Suprapubic skin (tissue), 4 donors: Measurements from ENCODE around the gene FRMPD2. TPM values are rescaled to one million over a fixed set of nuclear protein-coding genes. Genes with fewer than 3 reads are reported as not detected.
"Not testable (repeated sequence)": the region's sequence is repeated elsewhere in the genome, so short reads cannot be mapped to it uniquely, and the experiment has no call there.

Source experiments
- DNase-seq, 2 donors: peaks; one replicate each; pipeline ENCODE4 v3.0.0-alpha.2; 2019; ENCODE audit warnings: low spot score in 2 of 2
- H3K27ac ChIP-seq: fragments of 200-600 bp; sonication (generic); one replicate; pipeline ENCODE4 v1.5.1; 2019
- H3K27me3 ChIP-seq: fragments of 200-600 bp; sonication (generic); one replicate; pipeline ENCODE4 v1.5.1; 2019
- H3K36me3 ChIP-seq: fragments of 200-600 bp; sonication (generic); one replicate; pipeline ENCODE4 v1.5.1; 2019
- H3K4me1 ChIP-seq: fragments of 200-600 bp; sonication (generic); one replicate; pipeline ENCODE4 v1.5.1; 2019
- H3K4me3 ChIP-seq: fragments of 200-600 bp; sonication (generic); one replicate; pipeline ENCODE4 v1.5.1; 2019; ENCODE audit warnings: mild to moderate bottlenecking
- H3K9me3 ChIP-seq: fragments of 200-600 bp; sonication (generic); one replicate; pipeline ENCODE4 v1.5.1; 2019
- EP300 ChIP-seq: sonication (generic); formaldehyde crosslinking; IDR thresholded peaks from one replicate; pipeline ENCODE4 v1.6.1; 2017; ENCODE audit warnings: antibody characterized with exemption
- POLR2A ChIP-seq, 2 donors: fragments of 450-650 bp; IDR thresholded peaks; one replicate each; pipeline ENCODE4 v1.6.1; 2017; ENCODE audit warnings: antibody characterized with exemption in 2 of 2, mild to moderate bottlenecking in 2 of 2, moderate library complexity in 2 of 2
- POLR2AphosphoS5 ChIP-seq, 3 donors: sonication (generic); formaldehyde crosslinking; IDR thresholded peaks; one replicate each; pipeline ENCODE4 v1.6.1; 2017; ENCODE audit warnings: antibody characterized with exemption in 3 of 3
- WGBS: methylation state at CpG from one replicate; pipeline ENCODE4 v1.1.5; 2018; 5-methylcytosine and 5-hydroxymethylcytosine counted together
- total RNA-seq, 4 donors: library from RNA; depleted of rRNA; stranded (reverse); fragments of >200 nt; gene quantifications; one replicate each; pipeline ENCODE4 v1.1.0, GENCODE V29; 2016
- TF ChIP-seq, protein P1 (sequence below), 2 donors: fragments of 200-600 bp in 1 of 2; fragments of 450-650 bp in 1 of 2; sonication (generic) in 1 of 2; IDR thresholded peaks; one replicate each; pipeline ENCODE4 v1.5.1; 2016 to 2019; ENCODE audit warnings: antibody characterized with exemption in 2 of 2, mild to moderate bottlenecking in 1 of 2, moderate library complexity in 1 of 2

The FRMPD2 gene
- total RNA-seq, 4 donors from 2014 or later, result 0.72 TPM; not detected in 3

GRCh38 chr10:48284002-48284546 is 9.6 kb upstream of the FRMPD2 start:
- H3K27ac ChIP-seq, result no peak overlapping the region
- H3K27me3 ChIP-seq, result no peaks in the 10 kb centered on the region
- 92% methylated on average over 2 of the region's 2 CpGs for WGBS
- no peaks in the 10 kb centered on the region for H3K36me3 ChIP-seq
- H3K4me3 ChIP-seq, result no peak overlapping the region
- TF ChIP-seq POLR2AphosphoS5 (IDR thresholded peaks at IDR 0.05) (no peak), EP300 (no peak), POLR2A (IDR thresholded peaks at IDR 0.05) (no peak)
- TF ChIP-seq, protein P1, sequence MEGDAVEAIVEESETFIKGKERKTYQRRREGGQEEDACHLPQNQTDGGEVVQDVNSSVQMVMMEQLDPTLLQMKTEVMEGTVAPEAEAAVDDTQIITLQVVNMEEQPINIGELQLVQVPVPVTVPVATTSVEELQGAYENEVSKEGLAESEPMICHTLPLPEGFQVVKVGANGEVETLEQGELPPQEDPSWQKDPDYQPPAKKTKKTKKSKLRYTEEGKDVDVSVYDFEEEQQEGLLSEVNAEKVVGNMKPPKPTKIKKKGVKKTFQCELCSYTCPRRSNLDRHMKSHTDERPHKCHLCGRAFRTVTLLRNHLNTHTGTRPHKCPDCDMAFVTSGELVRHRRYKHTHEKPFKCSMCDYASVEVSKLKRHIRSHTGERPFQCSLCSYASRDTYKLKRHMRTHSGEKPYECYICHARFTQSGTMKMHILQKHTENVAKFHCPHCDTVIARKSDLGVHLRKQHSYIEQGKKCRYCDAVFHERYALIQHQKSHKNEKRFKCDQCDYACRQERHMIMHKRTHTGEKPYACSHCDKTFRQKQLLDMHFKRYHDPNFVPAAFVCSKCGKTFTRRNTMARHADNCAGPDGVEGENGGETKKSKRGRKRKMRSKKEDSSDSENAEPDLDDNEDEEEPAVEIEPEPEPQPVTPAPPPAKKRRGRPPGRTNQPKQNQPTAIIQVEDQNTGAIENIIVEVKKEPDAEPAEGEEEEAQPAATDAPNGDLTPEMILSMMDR (IDR thresholded peaks at IDR 0.05), result no peak
- peaks cover 13% of the 10 kb centered on the region for H3K4me1 ChIP-seq
- H3K9me3 ChIP-seq, result no peaks in the 10 kb centered on the region
- no peak for DNase-seq

DNA sequence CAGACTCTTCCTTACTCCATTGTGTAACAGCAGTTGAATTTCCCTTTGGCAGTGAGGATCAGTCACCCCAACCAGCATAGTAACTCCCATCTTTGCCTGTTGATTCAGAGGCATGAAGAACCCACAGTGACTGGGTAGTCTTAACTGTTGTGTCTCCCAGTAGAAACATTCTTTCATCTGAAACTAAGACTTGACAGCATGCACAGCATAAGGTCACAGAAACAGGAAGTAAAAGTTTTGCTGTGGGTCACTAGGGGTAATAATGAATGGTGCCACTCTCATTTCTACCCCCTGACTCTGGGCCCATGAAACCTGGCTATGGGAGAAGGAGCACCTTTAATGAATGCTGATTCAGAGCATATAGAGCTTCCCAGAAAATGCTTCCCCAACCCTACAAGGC is 8.3 kb upstream of the FRMPD2 start:
- Histone ChIP-seq H3K27me3 (no peaks in the 10 kb centered on the region), H3K36me3 (no peaks in the 10 kb centered on the region), H3K4me1 (peaks cover 4% of the 10 kb centered on the region), H3K4me3 (no peak overlapping the region), H3K9me3 (no peaks in the 10 kb centered on the region), H3K27ac (no peak overlapping the region)
- TF ChIP-seq EP300 (no peak), POLR2A (IDR thresholded peaks at IDR 0.05) (no peak), POLR2AphosphoS5 (IDR thresholded peaks at IDR 0.05) (no peak)
- TF ChIP-seq, protein P1 (IDR thresholded peaks at IDR 0.05), result no peak
- DNase-seq, result no peak

DNA sequence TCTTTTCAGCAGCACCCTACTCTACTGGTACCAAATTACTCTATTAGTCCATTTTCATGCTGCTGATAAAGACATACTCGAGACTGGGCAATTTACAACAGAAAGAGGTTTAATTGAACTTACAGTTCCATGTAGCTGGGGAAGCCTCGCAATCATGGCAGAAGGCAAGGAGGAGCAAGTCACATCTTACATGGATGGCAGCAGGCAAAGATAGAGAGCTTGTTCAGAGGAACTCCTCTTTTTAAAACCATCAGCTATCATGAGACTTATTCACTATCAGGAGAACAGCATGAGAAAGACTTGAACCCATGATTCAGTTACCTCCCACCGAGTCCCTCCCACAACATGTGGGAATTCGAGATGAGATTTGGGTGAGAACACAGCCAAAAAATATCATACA is 7.2 kb upstream of the FRMPD2 start:
- not testable (repeated sequence) for DNase-seq, H3K27me3 ChIP-seq, H3K4me1 ChIP-seq, H3K4me3 ChIP-seq, H3K27ac ChIP-seq, H3K9me3 ChIP-seq, H3K36me3 ChIP-seq
- WGBS, result 77% methylated on average over 4 of the region's 4 CpGs

GRCh38 chr10:48279081-48279751 is 4.7 kb upstream of the FRMPD2 start:
- Histone ChIP-seq H3K27me3 (no peaks in the 10 kb centered on the region), H3K36me3 (no peaks in the 10 kb centered on the region), H3K4me1 (no peaks in the 10 kb centered on the region), H3K9me3 (no peaks in the 10 kb centered on the region), H3K4me3 (no peak overlapping the region), H3K27ac (no peak overlapping the region)
- TF ChIP-seq EP300 (no peak), POLR2A (IDR thresholded peaks at IDR 0.05) (no peak), POLR2AphosphoS5 (IDR thresholded peaks at IDR 0.05) (no peak)
- TF ChIP-seq, protein P1 (IDR thresholded peaks at IDR 0.05), result no peak
- 95% methylated on average over 2 of the region's 2 CpGs for WGBS
- DNase-seq, result no peak

GRCh38 chr10:48277093-48277492 is 2.6 kb upstream of the FRMPD2 start:
- Histone ChIP-seq H3K9me3 (no peaks in the 10 kb centered on the region), H3K27ac (no peak overlapping the region), H3K4me1 (no peaks in the 10 kb centered on the region), H3K4me3 (no peak overlapping the region), H3K27me3 (no peaks in the 10 kb centered on the region), H3K36me3 (no peaks in the 10 kb centered on the region)
- WGBS, result 93% methylated on average over 1 of the region's 1 CpG
- DNase-seq, result no peak
- no peak for TF ChIP-seq POLR2A (IDR thresholded peaks at IDR 0.05)
- TF ChIP-seq, protein P1 (IDR thresholded peaks at IDR 0.05), result no peak
- TF ChIP-seq EP300, result no peak
- TF ChIP-seq POLR2AphosphoS5 (IDR thresholded peaks at IDR 0.05), result no peak
